K562 (cell line): ENCODE measurements around the gene ARAP1. TPM values are rescaled to one million over a fixed set of nuclear protein-coding genes. Genes with fewer than 3 reads are reported as not detected.

Experiments
- ATAC-seq: fragments of 200-7000 bp; cut with Tn5 transposase; 3 replicates; pipeline ENCODE4 v1.9.1; 2020; ENCODE audit warnings: moderate library complexity
- BruUV-seq: library from RNA; stranded (reverse); fragments of 400-500 nt; replicated peaks from 2 replicates; lab custom pipeline; 2021; lab: Mats Ljungman, UMichigan
- CTCF ChIA-PET: fragments of 300-600 bp; formaldehyde crosslinking; extraction: SDS; loops from one replicate; lab custom pipeline; 2021; ENCODE audit warnings: low intra/inter-chr PET ratio; lab: Yijun Ruan, JAX
- POLR2A ChIA-PET: fragments of 300-600, 350-650 bp; sonication (Branson Sonifier 250); formaldehyde crosslinking; extraction: SDS; loops from one replicate; lab custom pipeline; 2021; ENCODE audit warnings: antibody characterized with exemption, inconsistent platforms; lab: Yijun Ruan, JAX
- DNase-seq, 4 experiments: peaks; one replicate each; pipeline versions ENCODE4 v3.0.0 to v3.0.0-alpha.2; 2011 to 2018; ENCODE audit warnings: low spot score in 3 of 4, mixed read lengths in 3 of 4; ENCODE audit errors: extremely low read depth in 1 of 4
- FAIRE-seq: peaks from 2 replicates; lab custom pipeline; 2011; peaks lifted over from hg19 to GRCh38; lab: Jason Lieb, UNC
- H2AFZ ChIP-seq: 2 replicates; pipeline ENCODE4 v1.6.0; 2011; ENCODE audit warnings: low read depth, low read length, control low read depth, inconsistent platforms
- H3K27ac ChIP-seq: fragments of 200-600 bp; 3 replicates; pipeline ENCODE4 v1.8.0; 2011; ENCODE audit warnings: low read depth, mild to moderate bottlenecking, control low read depth, inconsistent platforms, low read length, moderate library complexity, mixed read lengths; ENCODE audit errors: extremely low read depth
- H3K27me3 ChIP-seq, 2 experiments: fragments of 300-600 bp in 1 of 2; 2 replicates in 1 of 2; 3 replicates in 1 of 2; pipeline versions ENCODE4 v1.6.0 to v1.8.0; 2011; ENCODE audit warnings: inconsistent platforms in 2 of 2, low read length in 2 of 2, mild to moderate bottlenecking in 1 of 2, mixed read lengths in 1 of 2, moderate library complexity in 1 of 2; ENCODE audit not compliant: control insufficient read depth in 2 of 2, insufficient read depth in 2 of 2
- H3K36me3 ChIP-seq: fragments of 300-600 bp; 3 replicates; pipeline ENCODE4 v1.8.0; 2011; ENCODE audit warnings: mild to moderate bottlenecking, low read length, inconsistent platforms; ENCODE audit not compliant: control insufficient read depth, insufficient read depth
- H3K4me1 ChIP-seq, 2 experiments: fragments of 200-600 bp in 1 of 2; replicated peaks in 1 of 2; 2 replicates in 1 of 2; 3 replicates in 1 of 2; pipeline versions ENCODE4 v1.5.1 to v1.8.0; 2011; ENCODE audit warnings: inconsistent platforms in 2 of 2, low read length in 2 of 2, mild to moderate bottlenecking in 1 of 2, mixed read lengths in 1 of 2, moderate library complexity in 1 of 2; ENCODE audit not compliant: control insufficient read depth in 2 of 2, insufficient read depth in 2 of 2
- H3K4me2 ChIP-seq: 2 replicates; pipeline ENCODE4 v1.6.1; 2011; ENCODE audit warnings: low read length, control low read depth, inconsistent platforms, mixed read lengths; ENCODE audit not compliant: insufficient read depth
- H3K4me3 ChIP-seq: fragments of 200-600 bp; sonication (generic), shearing (Covaris generic); 2 replicates; pipeline ENCODE4 v1.5.1; 2016; ENCODE audit warnings: control low read depth, inconsistent platforms
- H3K79me2 ChIP-seq: fragments of 200-600 bp; 3 replicates; pipeline ENCODE4 v1.8.0; 2011; ENCODE audit warnings: low read length, inconsistent platforms; ENCODE audit not compliant: control insufficient read depth, insufficient read depth
- H3K9ac ChIP-seq, 2 experiments: 2 replicates each; pipeline versions ENCODE4 v1.6.0 to v1.6.1; 2011; ENCODE audit warnings: low read depth in 2 of 2, low read length in 2 of 2, control low read depth in 1 of 2, inconsistent platforms in 1 of 2, mild to moderate bottlenecking in 1 of 2, mixed read lengths in 1 of 2; ENCODE audit not compliant: insufficient read depth in 1 of 2
- H3K9me1 ChIP-seq: one replicate; pipeline ENCODE4 v1.6.0; 2011; ENCODE audit warnings: inconsistent platforms, mild to moderate bottlenecking, low read length, moderate library complexity; ENCODE audit not compliant: control insufficient read depth, insufficient read depth
- H3K9me3 ChIP-seq: replicated peaks from 2 replicates; pipeline ENCODE4 v1.5.1; 2011; ENCODE audit warnings: low read depth, low read length, inconsistent platforms; ENCODE audit not compliant: control insufficient read depth, insufficient read depth
- H4K20me1 ChIP-seq: replicated peaks from 2 replicates; pipeline ENCODE4 v1.6.1; 2011; ENCODE audit warnings: low read length, inconsistent platforms, mixed read lengths; ENCODE audit not compliant: control insufficient read depth, insufficient read depth
- ARHGAP35 ChIP-seq: fragments of 450-650 bp; IDR thresholded peaks from 2 replicates; pipeline ENCODE4 v1.6.1; 2018; ENCODE audit not compliant: partially characterized antibody
- CBFB ChIP-seq: sonication (generic); formaldehyde crosslinking; IDR thresholded peaks from 2 replicates; pipeline ENCODE4 v1.4.0; 2020; ENCODE audit warnings: mild to moderate bottlenecking, missing genetic modification reagents
- CCAR2 ChIP-seq: fragments of 200-400 bp; formaldehyde crosslinking; IDR thresholded peaks from 2 replicates; pipeline ENCODE4 v1.6.1; 2017; ENCODE audit warnings: mild to moderate bottlenecking, low read depth, low read length
- CHD4 ChIP-seq: fragments of 200-600 bp; sonication (generic); IDR thresholded peaks from 3 replicates; pipeline ENCODE4 v1.6.1; 2012; ENCODE audit warnings: low read depth, mild to moderate bottlenecking, mixed read lengths, low read length, inconsistent platforms; ENCODE audit not compliant: insufficient read depth, insufficient replicate concordance, poor library complexity, severe bottlenecking
- CTBP1 ChIP-seq: fragments of 450-650 bp; IDR thresholded peaks from 2 replicates; pipeline ENCODE4 v1.6.1; 2016; ENCODE audit warnings: borderline replicate concordance
- FOXM1 ChIP-seq, 2 experiments: fragments of 450-650 bp in 1 of 2; sonication (generic) in 1 of 2; formaldehyde crosslinking in 1 of 2; IDR thresholded peaks; 2 replicates each; pipeline versions ENCODE4 v1.6.1 to v1.9.0; 2017 to 2022; ENCODE audit warnings: low read depth in 2 of 2, mild to moderate bottlenecking in 2 of 2, missing genetic modification reagents in 1 of 2, moderate library complexity in 1 of 2
- HDGF ChIP-seq: fragments of 450-650 bp; IDR thresholded peaks from 2 replicates; pipeline ENCODE4 v1.6.1; 2016
- KAT8 ChIP-seq: fragments of 450-650 bp; IDR thresholded peaks from 2 replicates; pipeline ENCODE4 v1.6.1; 2016; ENCODE audit warnings: low read depth, mild to moderate bottlenecking
- MEF2D ChIP-seq: conservative IDR thresholded peaks from 2 replicates; pipeline ENCODE4 v1.6.1; 2016; ENCODE audit warnings: low read depth, missing genetic modification characterization, missing compliant biosample characterization
- NCOA1 ChIP-seq: fragments of 450-650 bp; IDR thresholded peaks from 2 replicates; pipeline ENCODE4 v1.6.1; 2016; ENCODE audit warnings: low read depth
- NFE2 ChIP-seq: IDR thresholded peaks from 2 replicates; pipeline ENCODE4 v1.6.1; 2014; ENCODE audit warnings: antibody characterized with exemption, low read depth
- NFXL1 ChIP-seq: fragments of 450-650 bp; formaldehyde crosslinking; IDR thresholded peaks from 2 replicates; pipeline ENCODE4 v1.4.0; 2021; ENCODE audit warnings: mild to moderate bottlenecking
- NR2C2 ChIP-seq, 2 experiments: fragments of 200-800 bp in 1 of 2; sonication (Bioruptor generic) in 1 of 2; sonication (generic) in 1 of 2; formaldehyde crosslinking in 1 of 2; IDR thresholded peaks; 2 replicates each; pipeline versions ENCODE4 v1.6.1 to v1.8.0; 2016 to 2022; ENCODE audit warnings: mild to moderate bottlenecking in 1 of 2, missing compliant biosample characterization in 1 of 2, missing genetic modification characterization in 1 of 2, missing genetic modification reagents in 1 of 2
- POLR2A ChIP-seq: fragments of 450-650 bp; conservative IDR thresholded peaks from 2 replicates; pipeline ENCODE4 v1.6.1; 2016
- RBM17 ChIP-seq: fragments of 200-400 bp; formaldehyde crosslinking; IDR thresholded peaks from 2 replicates; pipeline ENCODE4 v1.6.1; 2017; ENCODE audit warnings: low read depth, mild to moderate bottlenecking, low read length, borderline replicate concordance
- SIRT6 ChIP-seq: IDR thresholded peaks from one replicate; pipeline ENCODE4 v1.6.1; 2012; ENCODE audit warnings: low read depth, mild to moderate bottlenecking, control low read depth, inconsistent platforms, low read length, moderate library complexity
- SMAD4 ChIP-seq: fragments of 250-450 bp; sonication (Bioruptor Pico); conservative IDR thresholded peaks from 2 replicates; pipeline ENCODE4 v1.8.0; 2021; ENCODE audit warnings: inconsistent platforms, mild to moderate bottlenecking, moderate library complexity
- ZNF561 ChIP-seq: fragments of 450-650 bp; formaldehyde crosslinking; conservative IDR thresholded peaks from 2 replicates; pipeline ENCODE4 v1.4.0; 2020; ENCODE audit warnings: mild to moderate bottlenecking, moderate library complexity
- WGBS: fragments of 100-300 bp; shearing (Covaris generic); methylation state at CpG from one replicate; pipeline ENCODE4 v1.1.6; 2016; ENCODE audit warnings: low coverage, mixed read lengths; ENCODE audit not compliant: insufficient coverage; ENCODE audit errors: missing lambda C conversion rate; 5-methylcytosine and 5-hydroxymethylcytosine counted together
- in situ Hi-C: fragments of 300-500 bp; cut with MboI; formaldehyde crosslinking; loops from 4 replicates; pipeline ENCODE4 v1.15.0; 2018; ENCODE audit warnings: inconsistent platforms, mixed read lengths
- intact Hi-C: fragments of 100-400 bp; cut with micrococcal nuclease; formaldehyde crosslinking; loops from 2 replicates; pipeline ENCODE4 v1.14.2; 2022
- polyA plus RNA-seq, 8 experiments: library from polyadenylated mRNA; depleted of rRNA in 4 of 8; stranded (reverse) in 5 of 8; unstranded in 3 of 8; fragments of >200 nt; fragmentation: Nextera tagmentation in 2 of 8; fragmentation: Illumina TruSeq in 1 of 8; extraction: Ambion mirVana in 2 of 8; extraction: Trizol in 1 of 8; gene quantifications; 2 replicates each; pipeline versions ENCODE4 v1.2.1 to v1.2.3, GENCODE V29; 2011 to 2014; ENCODE audit warnings: inconsistent platforms in 1 of 8, missing spikeins in 1 of 8
- total RNA-seq, 7 experiments: library from RNA; depleted of rRNA in 6 of 7; stranded (reverse); fragments of >200 nt in 6 of 7; fragmentation: Illumina TruSeq in 2 of 7; extraction: Trizol in 2 of 7; gene quantifications; 2 replicates each; pipeline versions ENCODE4 v1.2.1 to v1.2.3, GENCODE V29; 2011 to 2021; ENCODE audit warnings: low replicate concordance in 1 of 7
- TF ChIP-seq, protein P1 (sequence below): sonication (generic); formaldehyde crosslinking; IDR thresholded peaks from 2 replicates; pipeline ENCODE4 v1.8.0; 2022; ENCODE audit warnings: mild to moderate bottlenecking, missing genetic modification reagents
- TF ChIP-seq, protein P2 (sequence below): fragments of 450-650 bp; IDR thresholded peaks from 2 replicates; pipeline ENCODE4 v1.6.1; 2014; ENCODE audit warnings: low read depth, mild to moderate bottlenecking, moderate library complexity, borderline replicate concordance

The ARAP1 gene
- total and polyA plus RNA-seq, 9 of the 15 experiments (the other 6 are each of a cell fraction or from before 2014, with no cell fraction given), result 0.23 to 67.0 (median 24.6) TPM

- no peak for TF ChIP-seq SIRT6
- peak; percentile 3 for TF ChIP-seq CHD4
- no peak for TF ChIP-seq FOXM1 (IDR thresholded peaks at IDR 0.05; ENCODE audit: low read depth)
- TF ChIP-seq FOXM1 (CRISPR knock-in tag; IDR thresholded peaks at IDR 0.05; ENCODE audit: low read depth), result no peak
- no peak for TF ChIP-seq ZNF561 (CRISPR knock-in tag)
- TF ChIP-seq NCOA1, result no peak
- TF ChIP-seq NFXL1 (CRISPR knock-in tag), result no peak
- no peak for TF ChIP-seq SMAD4 (CRISPR knock-in tag)
- 0 out of 2 replicates have a peak, but pooled peaks have one; percentile 6 for TF ChIP-seq NFE2
- TF ChIP-seq HDGF, result 0 out of 2 replicates have a peak, but pooled peaks have one; percentile 34
- no peak for TF ChIP-seq CTBP1
Measured at GRCh38 chr11:72740562-72741428, 11.4 kb downstream of the ARAP1 start (continued).

GRCh38 chr11:72740060-72740424 lies 12.2 kb downstream of the ARAP1 start:
- DNase-seq, result no peak
- Histone ChIP-seq H3K36me3 (peaks cover 32% of the 10 kb centered on the region; the same call in 2 of the 3 replicates), H3K79me2 (peaks cover 98% of the 10 kb centered on the region), H2AFZ (no peak overlapping the region), H3K27ac (0 out of 3 replicates have a peak overlapping the region, but pooled peaks have one; percentile 21), H4K20me1 (peaks cover 3% of the 10 kb centered on the region; the same call in 1 of the 2 replicates), H3K9ac (peak overlapping the region in 1 of 2 experiments; percentile 31; a peak in 1 of 4 replicates), H3K27me3 (no peaks in the 10 kb centered on the region), H3K9me1 (peaks cover 17% of the 10 kb centered on the region), H3K9me3 (no peaks in the 10 kb centered on the region), H3K4me1 (peaks cover 90 to 95% of the 10 kb centered on the region in 2 experiments), H3K4me2 (no peak overlapping the region), H3K4me3 (no peak overlapping the region)
- FAIRE-seq, result no peak
- in situ Hi-C loops, result no loop called here
- 100% methylated on average over 2 of the region's 2 CpGs for WGBS
- ChIA-PET CTCF (no interaction called here), POLR2A (interaction anchor here (0.5 to 1.1 kb wide), 2 partner anchors 36 to 144 kb away, joined by 3 read pairs; no protein-coding TSS in a partner anchor)
- BruUV-seq, result no TSS peak
- intact Hi-C loops, result loop anchor here (5.0 kb wide), 1 partner anchor 37 kb away; no protein-coding TSS in a partner anchor
- ATAC-seq, result no peak
- no peak for TF ChIP-seq RBM17
- TF ChIP-seq POLR2A, result no peak
- TF ChIP-seq KAT8, result no peak
- TF ChIP-seq NR2C2 (CRISPR knock-in tag; IDR thresholded peaks at IDR 0.05), result no peak
- no peak for TF ChIP-seq NR2C2 (tag; IDR thresholded peaks at IDR 0.05)
- TF ChIP-seq, protein P1, sequence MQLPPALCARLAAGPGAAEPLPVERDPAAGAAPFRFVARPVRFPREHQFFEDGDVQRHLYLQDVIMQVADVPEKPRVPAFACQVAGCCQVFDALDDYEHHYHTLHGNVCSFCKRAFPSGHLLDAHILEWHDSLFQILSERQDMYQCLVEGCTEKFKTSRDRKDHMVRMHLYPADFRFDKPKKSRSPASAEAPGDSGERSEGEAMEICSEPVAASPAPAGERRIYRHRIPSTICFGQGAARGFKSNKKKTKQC (CRISPR knock-in tag), result no peak
- TF ChIP-seq, protein P2, sequence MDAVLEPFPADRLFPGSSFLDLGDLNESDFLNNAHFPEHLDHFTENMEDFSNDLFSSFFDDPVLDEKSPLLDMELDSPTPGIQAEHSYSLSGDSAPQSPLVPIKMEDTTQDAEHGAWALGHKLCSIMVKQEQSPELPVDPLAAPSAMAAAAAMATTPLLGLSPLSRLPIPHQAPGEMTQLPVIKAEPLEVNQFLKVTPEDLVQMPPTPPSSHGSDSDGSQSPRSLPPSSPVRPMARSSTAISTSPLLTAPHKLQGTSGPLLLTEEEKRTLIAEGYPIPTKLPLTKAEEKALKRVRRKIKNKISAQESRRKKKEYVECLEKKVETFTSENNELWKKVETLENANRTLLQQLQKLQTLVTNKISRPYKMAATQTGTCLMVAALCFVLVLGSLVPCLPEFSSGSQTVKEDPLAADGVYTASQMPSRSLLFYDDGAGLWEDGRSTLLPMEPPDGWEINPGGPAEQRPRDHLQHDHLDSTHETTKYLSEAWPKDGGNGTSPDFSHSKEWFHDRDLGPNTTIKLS, result no peak
- TF ChIP-seq CCAR2, result no peak
- no peak for TF ChIP-seq ARHGAP35
- no peak for TF ChIP-seq CBFB (CRISPR knock-in tag)
- no peak for TF ChIP-seq MEF2D
